ENCODE results near the gene NFIA. TPM values are rescaled to one million over a fixed set of nuclear protein-coding genes. Genes with fewer than 3 reads are reported as not detected.

NFIA gene
- total and polyA plus RNA-seq, 9 of the 15 experiments (the other 6 are each of a cell fraction or from before 2014, with no cell fraction given), result 5.3 to 24.9 (median 9.8) TPM

DNA sequence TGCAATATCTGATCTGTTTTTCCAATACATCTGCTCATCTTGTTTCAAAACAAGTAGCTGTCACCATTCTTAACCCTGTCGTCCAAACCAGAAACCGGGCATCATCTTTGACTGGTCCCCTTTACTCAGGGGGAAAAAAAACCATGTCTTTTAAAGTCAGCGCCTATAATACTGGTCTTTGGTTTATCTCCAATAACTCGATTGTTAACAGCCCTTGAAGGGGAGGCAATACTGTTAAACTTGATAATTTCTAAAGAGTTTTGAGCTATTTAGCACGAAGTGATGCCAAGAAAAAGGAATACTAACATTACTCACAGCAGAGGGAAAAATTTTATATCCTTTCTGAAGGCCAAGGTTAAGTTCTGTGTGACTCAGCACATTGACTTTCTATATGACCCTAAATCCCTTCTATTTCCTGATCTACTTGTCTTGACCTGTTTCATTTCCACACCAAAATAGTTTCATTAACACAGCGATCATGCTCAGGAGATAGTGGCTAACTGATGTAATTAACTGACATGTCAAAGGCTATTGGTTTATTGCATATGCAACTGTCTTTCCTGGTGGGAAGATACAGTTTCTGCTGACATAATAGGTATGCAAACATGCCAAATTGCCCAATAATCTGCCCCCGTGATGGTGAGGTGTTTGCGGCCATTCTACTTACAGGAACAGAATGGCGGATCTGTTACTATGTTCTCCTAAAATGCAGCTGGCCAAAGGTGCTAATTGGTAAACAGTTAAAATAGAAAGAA lies 59.1 kb downstream of the NFIA start (continued):
- peak; percentile 68 for TF ChIP-seq ARID1B (IDR thresholded peaks at IDR 0.05)
- TF ChIP-seq HLTF (IDR thresholded peaks at IDR 0.05), result no peak
- TF ChIP-seq DMBX1 (CRISPR knock-in tag; IDR thresholded peaks at IDR 0.05; ENCODE audit: borderline replicate concordance), result no peak
- TF ChIP-seq, protein P1, sequence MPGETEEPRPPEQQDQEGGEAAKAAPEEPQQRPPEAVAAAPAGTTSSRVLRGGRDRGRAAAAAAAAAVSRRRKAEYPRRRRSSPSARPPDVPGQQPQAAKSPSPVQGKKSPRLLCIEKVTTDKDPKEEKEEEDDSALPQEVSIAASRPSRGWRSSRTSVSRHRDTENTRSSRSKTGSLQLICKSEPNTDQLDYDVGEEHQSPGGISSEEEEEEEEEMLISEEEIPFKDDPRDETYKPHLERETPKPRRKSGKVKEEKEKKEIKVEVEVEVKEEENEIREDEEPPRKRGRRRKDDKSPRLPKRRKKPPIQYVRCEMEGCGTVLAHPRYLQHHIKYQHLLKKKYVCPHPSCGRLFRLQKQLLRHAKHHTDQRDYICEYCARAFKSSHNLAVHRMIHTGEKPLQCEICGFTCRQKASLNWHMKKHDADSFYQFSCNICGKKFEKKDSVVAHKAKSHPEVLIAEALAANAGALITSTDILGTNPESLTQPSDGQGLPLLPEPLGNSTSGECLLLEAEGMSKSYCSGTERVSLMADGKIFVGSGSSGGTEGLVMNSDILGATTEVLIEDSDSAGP (CRISPR knock-in tag; IDR thresholded peaks at IDR 0.05), result no peak
- TF ChIP-seq, protein P2, sequence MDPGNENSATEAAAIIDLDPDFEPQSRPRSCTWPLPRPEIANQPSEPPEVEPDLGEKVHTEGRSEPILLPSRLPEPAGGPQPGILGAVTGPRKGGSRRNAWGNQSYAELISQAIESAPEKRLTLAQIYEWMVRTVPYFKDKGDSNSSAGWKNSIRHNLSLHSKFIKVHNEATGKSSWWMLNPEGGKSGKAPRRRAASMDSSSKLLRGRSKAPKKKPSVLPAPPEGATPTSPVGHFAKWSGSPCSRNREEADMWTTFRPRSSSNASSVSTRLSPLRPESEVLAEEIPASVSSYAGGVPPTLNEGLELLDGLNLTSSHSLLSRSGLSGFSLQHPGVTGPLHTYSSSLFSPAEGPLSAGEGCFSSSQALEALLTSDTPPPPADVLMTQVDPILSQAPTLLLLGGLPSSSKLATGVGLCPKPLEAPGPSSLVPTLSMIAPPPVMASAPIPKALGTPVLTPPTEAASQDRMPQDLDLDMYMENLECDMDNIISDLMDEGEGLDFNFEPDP (CRISPR knock-in tag; IDR thresholded peaks at IDR 0.05), result no peak
- no peak for TF ChIP-seq ZNF75A (CRISPR knock-in tag; IDR thresholded peaks at IDR 0.05)
- TF ChIP-seq SNRNP70 (optimal IDR thresholded peaks at IDR 0.05; ENCODE audit: low read depth, low read length), result no peak
- TF ChIP-seq BCOR (IDR thresholded peaks at IDR 0.05), result no peak
- no peak for TF ChIP-seq SAFB2 (IDR thresholded peaks at IDR 0.05; ENCODE audit: borderline replicate concordance, low read depth, low read length, severe bottlenecking)
- no peak for TF ChIP-seq GABPB2 (CRISPR knock-in tag; conservative IDR thresholded peaks at IDR 0.05)
- TF ChIP-seq IRF2 (CRISPR knock-in tag; IDR thresholded peaks at IDR 0.05), result no peak
- no peak for TF ChIP-seq DDX20 (tag; IDR thresholded peaks at IDR 0.05; ENCODE audit: low read depth)
- no peak for TF ChIP-seq NCOA6 (IDR thresholded peaks at IDR 0.05)
- TF ChIP-seq, protein P3, sequence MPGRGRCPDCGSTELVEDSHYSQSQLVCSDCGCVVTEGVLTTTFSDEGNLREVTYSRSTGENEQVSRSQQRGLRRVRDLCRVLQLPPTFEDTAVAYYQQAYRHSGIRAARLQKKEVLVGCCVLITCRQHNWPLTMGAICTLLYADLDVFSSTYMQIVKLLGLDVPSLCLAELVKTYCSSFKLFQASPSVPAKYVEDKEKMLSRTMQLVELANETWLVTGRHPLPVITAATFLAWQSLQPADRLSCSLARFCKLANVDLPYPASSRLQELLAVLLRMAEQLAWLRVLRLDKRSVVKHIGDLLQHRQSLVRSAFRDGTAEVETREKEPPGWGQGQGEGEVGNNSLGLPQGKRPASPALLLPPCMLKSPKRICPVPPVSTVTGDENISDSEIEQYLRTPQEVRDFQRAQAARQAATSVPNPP (IDR thresholded peaks at IDR 0.05; ENCODE audit: borderline replicate concordance, insufficient read depth, insufficient read length), result no peak
- no peak for TF ChIP-seq ZNF263 (CRISPR knock-in tag; IDR thresholded peaks at IDR 0.05; ENCODE audit: borderline replicate concordance)
- TF ChIP-seq, protein P4, sequence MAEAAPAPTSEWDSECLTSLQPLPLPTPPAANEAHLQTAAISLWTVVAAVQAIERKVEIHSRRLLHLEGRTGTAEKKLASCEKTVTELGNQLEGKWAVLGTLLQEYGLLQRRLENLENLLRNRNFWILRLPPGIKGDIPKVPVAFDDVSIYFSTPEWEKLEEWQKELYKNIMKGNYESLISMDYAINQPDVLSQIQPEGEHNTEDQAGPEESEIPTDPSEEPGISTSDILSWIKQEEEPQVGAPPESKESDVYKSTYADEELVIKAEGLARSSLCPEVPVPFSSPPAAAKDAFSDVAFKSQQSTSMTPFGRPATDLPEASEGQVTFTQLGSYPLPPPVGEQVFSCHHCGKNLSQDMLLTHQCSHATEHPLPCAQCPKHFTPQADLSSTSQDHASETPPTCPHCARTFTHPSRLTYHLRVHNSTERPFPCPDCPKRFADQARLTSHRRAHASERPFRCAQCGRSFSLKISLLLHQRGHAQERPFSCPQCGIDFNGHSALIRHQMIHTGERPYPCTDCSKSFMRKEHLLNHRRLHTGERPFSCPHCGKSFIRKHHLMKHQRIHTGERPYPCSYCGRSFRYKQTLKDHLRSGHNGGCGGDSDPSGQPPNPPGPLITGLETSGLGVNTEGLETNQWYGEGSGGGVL (CRISPR knock-in tag; IDR thresholded peaks at IDR 0.05), result no peak
- TF ChIP-seq, protein P5, sequence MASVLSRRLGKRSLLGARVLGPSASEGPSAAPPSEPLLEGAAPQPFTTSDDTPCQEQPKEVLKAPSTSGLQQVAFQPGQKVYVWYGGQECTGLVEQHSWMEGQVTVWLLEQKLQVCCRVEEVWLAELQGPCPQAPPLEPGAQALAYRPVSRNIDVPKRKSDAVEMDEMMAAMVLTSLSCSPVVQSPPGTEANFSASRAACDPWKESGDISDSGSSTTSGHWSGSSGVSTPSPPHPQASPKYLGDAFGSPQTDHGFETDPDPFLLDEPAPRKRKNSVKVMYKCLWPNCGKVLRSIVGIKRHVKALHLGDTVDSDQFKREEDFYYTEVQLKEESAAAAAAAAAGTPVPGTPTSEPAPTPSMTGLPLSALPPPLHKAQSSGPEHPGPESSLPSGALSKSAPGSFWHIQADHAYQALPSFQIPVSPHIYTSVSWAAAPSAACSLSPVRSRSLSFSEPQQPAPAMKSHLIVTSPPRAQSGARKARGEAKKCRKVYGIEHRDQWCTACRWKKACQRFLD (CRISPR knock-in tag; IDR thresholded peaks at IDR 0.05), result 0 out of 2 replicates have a peak, but pooled peaks have one; percentile 29
- no peak for TF ChIP-seq CHD4 (IDR thresholded peaks at IDR 0.05; ENCODE audit: insufficient read depth, insufficient replicate concordance, low read depth, low read length, poor library complexity, severe bottlenecking)
- TF ChIP-seq RBM15 (IDR thresholded peaks at IDR 0.05; ENCODE audit: insufficient read depth, low read length), result no peak
- no peak for TF ChIP-seq ZNF239 (CRISPR knock-in tag; IDR thresholded peaks at IDR 0.05)
- no peak for TF ChIP-seq MIER1 (IDR thresholded peaks at IDR 0.05; ENCODE audit: low read depth)
